Keratinocyte (primary cell): Measurements from ENCODE around the gene CNGA4. TPM values are rescaled to one million over a fixed set of nuclear protein-coding genes. Genes with fewer than 3 reads are reported as not detected.

Experiments
- DNase-seq: peaks from one replicate; pipeline ENCODE4 v3.0.0-alpha.2; 2011; ENCODE audit warnings: low read depth, missing footprints, low spot score
- FAIRE-seq: peaks from 2 replicates; lab custom pipeline; 2011; peaks lifted over from hg19 to GRCh38; lab: Jason Lieb, UNC
- H2AFZ ChIP-seq: 2 replicates; pipeline ENCODE4 v1.6.0; 2012; ENCODE audit warnings: low read length, control low read depth, inconsistent platforms; ENCODE audit not compliant: control insufficient read depth
- H3K27ac ChIP-seq: 2 replicates; pipeline ENCODE4 v1.5.1; 2011; ENCODE audit warnings: low read length; ENCODE audit not compliant: control insufficient read depth, insufficient read depth
- H3K27me3 ChIP-seq: 3 replicates; pipeline ENCODE4 v1.6.0; 2011; ENCODE audit warnings: low read length; ENCODE audit not compliant: control insufficient read depth, insufficient read depth; ENCODE audit errors: extremely low read depth
- H3K36me3 ChIP-seq, 2 experiments: 2 replicates in 1 of 2; 3 replicates in 1 of 2; pipeline ENCODE4 v1.5.1; 2011; ENCODE audit warnings: low read length in 2 of 2, mild to moderate bottlenecking in 1 of 2; ENCODE audit not compliant: control insufficient read depth in 2 of 2, insufficient read depth in 2 of 2; ENCODE audit errors: extremely low read depth in 1 of 2
- H3K4me1 ChIP-seq: 3 replicates; pipeline ENCODE4 v1.5.1; 2011; ENCODE audit warnings: low read length; ENCODE audit not compliant: control insufficient read depth, insufficient read depth; ENCODE audit errors: extremely low read depth
- H3K4me2 ChIP-seq: 3 replicates; pipeline ENCODE4 v1.6.0; 2011; ENCODE audit warnings: low read depth, low read length; ENCODE audit not compliant: control insufficient read depth, insufficient read depth; ENCODE audit errors: extremely low read depth
- H3K4me3 ChIP-seq, 3 experiments: fragments of 200-600 bp in 1 of 3; sonication (generic) in 1 of 3; 2 replicates in 2 of 3; 3 replicates in 1 of 3; pipeline ENCODE4 v1.5.1; 2011 to 2016; ENCODE audit warnings: low read length in 3 of 3, mild to moderate bottlenecking in 3 of 3, control low read depth in 2 of 3, inconsistent platforms in 1 of 3, low read depth in 1 of 3, mixed read lengths in 1 of 3, mixed run types in 1 of 3, moderate library complexity in 1 of 3; ENCODE audit not compliant: control insufficient read depth in 2 of 3, insufficient read depth in 2 of 3; ENCODE audit errors: extremely low read depth in 1 of 3
- H3K79me2 ChIP-seq: 2 replicates; pipeline ENCODE4 v1.6.0; 2012; ENCODE audit warnings: low read length; ENCODE audit not compliant: control insufficient read depth, insufficient read depth
- H3K9ac ChIP-seq: 3 replicates; pipeline ENCODE4 v1.6.0; 2011; ENCODE audit warnings: low read length; ENCODE audit not compliant: control insufficient read depth, insufficient read depth; ENCODE audit errors: extremely low read depth
- H3K9me1 ChIP-seq: 3 replicates; pipeline ENCODE4 v1.6.0; 2011; ENCODE audit warnings: low read length; ENCODE audit not compliant: control insufficient read depth, insufficient read depth; ENCODE audit errors: extremely low read depth
- H3K9me3 ChIP-seq: 2 replicates; pipeline ENCODE4 v1.5.1; 2012; ENCODE audit warnings: low read depth, low read length; ENCODE audit not compliant: control insufficient read depth
- H4K20me1 ChIP-seq: 3 replicates; pipeline ENCODE4 v1.6.0; 2011; ENCODE audit warnings: low read length; ENCODE audit not compliant: control insufficient read depth, insufficient read depth; ENCODE audit errors: extremely low read depth
- EZH2 ChIP-seq: IDR thresholded peaks from one replicate; pipeline ENCODE4 v1.6.1; 2012; ENCODE audit warnings: inconsistent platforms, mild to moderate bottlenecking, low read length, moderate library complexity
- dilution Hi-C: fragments of 300-500 bp; cut with MboI; formaldehyde crosslinking; loops from one replicate; pipeline ENCODE4 v1.7.0; 2020; ENCODE audit warnings: low sequenced_read_pairs; ENCODE audit not compliant: extremely low pct_ligation_motif_present
- polyA plus RNA-seq, 5 experiments: library from polyadenylated mRNA; depleted of rRNA in 3 of 5; stranded (reverse) in 3 of 5; stranded (forward) in 1 of 5; unstranded in 1 of 5; fragments of >200 nt; gene quantifications; 1 replicate in 1 of 5; 2 replicates in 3 of 5; 3 replicates in 1 of 5; pipeline versions ENCODE4 v1.2.1 to v1.2.3, GENCODE V29; 2011 to 2012; ENCODE audit warnings: missing spikeins in 2 of 5, low read depth in 1 of 5, low replicate concordance in 1 of 5
- TF ChIP-seq, protein P1 (sequence below), 3 experiments: IDR thresholded peaks in 1 of 3; conservative IDR thresholded peaks in 1 of 3; optimal IDR thresholded peaks in 1 of 3; 2 replicates in 2 of 3; 3 replicates in 1 of 3; pipeline versions ENCODE3 to v1.5.1; 2011; ENCODE audit warnings: low read length in 3 of 3, mild to moderate bottlenecking in 3 of 3, moderate library complexity in 2 of 3, control low read depth in 1 of 3, inconsistent platforms in 1 of 3; ENCODE audit not compliant: insufficient read depth in 2 of 3; ENCODE audit errors: extremely low read depth in 1 of 3

The CNGA4 gene
- polyA plus RNA-seq, 1 donor (not counting 4 experiments of a cell fraction or from before 2014, with no cell fraction given): 0.09 TPM

DNA sequence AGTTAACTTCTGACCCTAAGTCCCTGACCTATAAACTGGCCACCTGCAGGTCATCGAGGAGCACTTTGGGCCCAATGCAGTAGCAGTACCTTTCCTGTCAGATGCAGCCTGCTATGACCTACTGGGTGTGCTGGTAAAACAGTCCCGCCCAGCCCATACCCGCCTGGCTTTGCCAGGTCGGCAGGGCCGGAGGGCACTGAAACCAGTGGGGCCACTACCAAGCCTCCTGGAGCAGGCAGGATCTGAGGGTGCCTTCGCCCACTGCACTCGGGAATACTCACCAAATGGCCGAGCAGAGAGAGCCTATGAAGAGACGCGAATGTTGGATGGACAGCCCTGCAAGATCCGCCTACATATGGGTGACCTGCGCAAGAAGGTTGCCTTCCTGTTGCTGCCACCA is 29.1 kb upstream of the CNGA4 start:
- no peaks in the 10 kb centered on the region for H4K20me1 ChIP-seq
- DNase-seq (no peak), FAIRE-seq (no peak)
- dilution Hi-C loops: no loop called here
- no peak overlapping the region for H3K27ac ChIP-seq
- H3K9ac ChIP-seq: no peak overlapping the region
- H3K4me3 ChIP-seq: no peak overlapping the region
- no peaks in the 10 kb centered on the region for H3K4me1 ChIP-seq
- H3K79me2 ChIP-seq: no peaks in the 10 kb centered on the region
- no peaks in the 10 kb centered on the region for H3K27me3 ChIP-seq
- H3K4me2 ChIP-seq: no peak overlapping the region
- H3K36me3 ChIP-seq: peaks cover 14 to 18% of the 10 kb centered on the region in 2 experiments
- TF ChIP-seq, protein P1, sequence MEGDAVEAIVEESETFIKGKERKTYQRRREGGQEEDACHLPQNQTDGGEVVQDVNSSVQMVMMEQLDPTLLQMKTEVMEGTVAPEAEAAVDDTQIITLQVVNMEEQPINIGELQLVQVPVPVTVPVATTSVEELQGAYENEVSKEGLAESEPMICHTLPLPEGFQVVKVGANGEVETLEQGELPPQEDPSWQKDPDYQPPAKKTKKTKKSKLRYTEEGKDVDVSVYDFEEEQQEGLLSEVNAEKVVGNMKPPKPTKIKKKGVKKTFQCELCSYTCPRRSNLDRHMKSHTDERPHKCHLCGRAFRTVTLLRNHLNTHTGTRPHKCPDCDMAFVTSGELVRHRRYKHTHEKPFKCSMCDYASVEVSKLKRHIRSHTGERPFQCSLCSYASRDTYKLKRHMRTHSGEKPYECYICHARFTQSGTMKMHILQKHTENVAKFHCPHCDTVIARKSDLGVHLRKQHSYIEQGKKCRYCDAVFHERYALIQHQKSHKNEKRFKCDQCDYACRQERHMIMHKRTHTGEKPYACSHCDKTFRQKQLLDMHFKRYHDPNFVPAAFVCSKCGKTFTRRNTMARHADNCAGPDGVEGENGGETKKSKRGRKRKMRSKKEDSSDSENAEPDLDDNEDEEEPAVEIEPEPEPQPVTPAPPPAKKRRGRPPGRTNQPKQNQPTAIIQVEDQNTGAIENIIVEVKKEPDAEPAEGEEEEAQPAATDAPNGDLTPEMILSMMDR (optimal IDR thresholded peaks at IDR 0.05 in 1 of 3, IDR thresholded peaks at IDR 0.05 in 1 of 3, conservative IDR thresholded peaks at IDR 0.05 in 1 of 3; ENCODE audit: extremely low read depth in 1 of 3, insufficient read depth in 2 of 3, low read length in 3 of 3): no peak
- TF ChIP-seq EZH2: no peak
- no peaks in the 10 kb centered on the region for H3K9me1 ChIP-seq
- no peak overlapping the region for H2AFZ ChIP-seq
- H3K9me3 ChIP-seq: no peaks in the 10 kb centered on the region

DNA sequence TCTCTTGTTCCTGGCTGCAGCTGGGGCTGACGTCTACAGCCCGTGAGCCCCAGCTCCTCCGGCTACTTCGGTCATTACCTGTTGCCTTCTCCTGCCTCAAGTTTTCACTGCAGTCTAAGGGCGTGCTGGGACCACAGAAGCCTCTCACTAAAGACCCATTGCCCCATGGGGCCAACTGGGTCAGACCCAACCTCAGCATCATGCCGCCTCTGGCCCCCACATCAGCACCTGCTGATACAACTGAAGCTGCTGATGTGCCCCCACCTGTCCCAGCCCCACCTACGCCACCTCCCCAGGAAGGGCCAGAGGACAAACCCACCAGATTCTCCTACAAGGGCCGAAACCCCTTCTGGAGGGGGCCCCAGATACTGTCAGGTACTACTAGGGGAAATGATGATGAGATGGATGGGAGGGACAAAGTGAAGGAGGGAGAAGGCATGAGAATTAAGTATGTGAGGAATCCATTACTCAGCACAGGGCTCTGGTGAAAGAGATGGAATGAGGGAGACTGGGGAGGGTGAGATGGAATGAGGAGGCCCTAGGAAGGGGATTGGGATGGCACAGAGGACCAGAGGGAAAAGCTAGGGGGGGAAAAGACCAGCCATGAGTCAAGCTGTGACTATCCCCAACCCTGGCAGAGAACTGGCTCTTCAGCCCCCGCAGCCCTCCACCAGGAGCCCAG is 28.5 kb upstream of the CNGA4 start:
- no peak overlapping the region for H3K9ac ChIP-seq
- TF ChIP-seq, protein P1 (optimal IDR thresholded peaks at IDR 0.05 in 1 of 3, IDR thresholded peaks at IDR 0.05 in 1 of 3, conservative IDR thresholded peaks at IDR 0.05 in 1 of 3; ENCODE audit: extremely low read depth in 1 of 3, insufficient read depth in 2 of 3, low read length in 3 of 3): no peak
- TF ChIP-seq EZH2: no peak
- peaks cover 14 to 22% of the 10 kb centered on the region in 2 experiments for H3K36me3 ChIP-seq
- dilution Hi-C loops: no loop called here
- no peaks in the 10 kb centered on the region for H3K27me3 ChIP-seq
- no peak overlapping the region for H2AFZ ChIP-seq
- FAIRE-seq (no peak), DNase-seq (no peak)
- H3K4me2 ChIP-seq: no peak overlapping the region
- H3K4me3 ChIP-seq: no peak overlapping the region
- H3K4me1 ChIP-seq: no peaks in the 10 kb centered on the region
- no peaks in the 10 kb centered on the region for H3K79me2 ChIP-seq
- no peaks in the 10 kb centered on the region for H3K9me1 ChIP-seq
- no peaks in the 10 kb centered on the region for H4K20me1 ChIP-seq
- no peak overlapping the region for H3K27ac ChIP-seq
- H3K9me3 ChIP-seq: no peaks in the 10 kb centered on the region
